Myocyte (in vitro differentiated cells): ENCODE measurements around the gene TEX54. TPM values are rescaled to one million over a fixed set of nuclear protein-coding genes. Genes with fewer than 3 reads are reported as not detected.

Source experiments
- DNase-seq: peaks from one replicate; pipeline ENCODE4 v3.0.0-alpha.2; 2012; ENCODE audit warnings: low read depth
- microRNA-seq: library from miRNA; unstranded; fragments of <30 nt; microRNA quantifications from one replicate; pipeline ENCODE4, GENCODE V29; 2016
- total RNA-seq: library from RNA; depleted of rRNA; stranded (reverse); fragments of >200 nt; gene quantifications from 2 replicates; pipeline ENCODE4 v1.2.3, GENCODE V29; 2014

TEX54 gene
- total RNA-seq, 1 donor from 2014 or later, result not detected

- DNase-seq, result no peak
Observed at GRCh38 chr11:62789576-62789975, 43.1 kb downstream of the TEX54 start.

- no peak for DNase-seq
Observed at GRCh38 chr11:62788991-62789390, 43.6 kb downstream of the TEX54 start.

GRCh38 chr11:62787005-62787759 is 45.5 kb downstream of the TEX54 start, which contains the start of gene TMEM179B:
TSS of gene TMEM179B (plus strand) at chr11:62787402. CDS start at chr11:62787432, 30 bp downstream.
- DNase-seq, result peak; percentile 99

GRCh38 chr11:62786318-62787004 is 46.2 kb downstream of the TEX54 start:
- peak; percentile 90 for DNase-seq

GRCh38 chr11:62782753-62783152 is 49.9 kb downstream of the TEX54 start:
- no peak for DNase-seq

Small RNA genes within 50 kb of the gene (microRNA-seq; reads per million reads assigned to microRNA genes)
- gene MIR6514 (0.97 reads per million), gene MIR6748 (not detected)

Other genes with a start within 250 kb of the TEX54 start
- gene TUT1, start 241.3 kb downstream of the TEX54 start, total RNA-seq, result 7.5 and 8.1 TPM in 2 replicates
- gene MTA2, start 231.0 kb downstream of the TEX54 start, total RNA-seq, result 66.9 and 72.4 TPM in 2 replicates
- 11.3 and 17.6 TPM in 2 replicates for gene EML3, start 220.1 kb downstream of the TEX54 start, total RNA-seq
- 1.5 and 2.8 TPM in 2 replicates for gene ROM1, start 219.6 kb downstream of the TEX54 start, total RNA-seq
- gene B3GAT3, start 210.9 kb downstream of the TEX54 start, total RNA-seq, result 52.6 and 59.8 TPM in 2 replicates
- 168 and 174 TPM in 2 replicates for gene GANAB, start 186.2 kb downstream of the TEX54 start, total RNA-seq
- gene INTS5, start 179.5 kb downstream of the TEX54 start, total RNA-seq, result 20.6 and 22.4 TPM in 2 replicates
- gene C11orf98, start 167.6 kb downstream of the TEX54 start, total RNA-seq, result 32.2 and 40.7 TPM in 2 replicates
- gene CSKMT, start 167.5 kb downstream of the TEX54 start, total RNA-seq, result 3.2 and 12.4 TPM in 2 replicates
- gene UQCC3, start 161.2 kb downstream of the TEX54 start, total RNA-seq, result 5.7 and 6.3 TPM in 2 replicates
- 4.5 and 5.0 TPM in 2 replicates for gene LBHD1, start 160.6 kb downstream of the TEX54 start, total RNA-seq
- gene UBXN1, start 153.8 kb downstream of the TEX54 start, total RNA-seq, result 123 and 133 TPM in 2 replicates
- 195 and 219 TPM in 2 replicates for gene LRRN4CL, start 143.3 kb downstream of the TEX54 start, total RNA-seq
- gene BSCL2, start 125.4 kb downstream of the TEX54 start, total RNA-seq, result 40.8 and 49.8 TPM in 2 replicates
- gene GNG3, start 125.2 kb downstream of the TEX54 start, total RNA-seq, result not detected in 2 replicates
- 8.0 and 8.6 TPM in 2 replicates for gene HNRNPUL2, start 105.4 kb downstream of the TEX54 start, total RNA-seq
- gene TTC9C, start 104.4 kb downstream of the TEX54 start, total RNA-seq, result 19.7 and 30.9 TPM in 2 replicates
- 6.6 TPM in 2 replicates for gene ZBTB3, start 78.7 kb downstream of the TEX54 start, total RNA-seq
- 67.8 and 69.4 TPM in 2 replicates for gene POLR2G, start 71.3 kb downstream of the TEX54 start, total RNA-seq
- gene TAF6L, start 61.4 kb downstream of the TEX54 start, total RNA-seq, result 22.1 and 24.9 TPM in 2 replicates
- gene TMEM179B, start 45.4 kb downstream of the TEX54 start, total RNA-seq, result 30.9 and 52.2 TPM in 2 replicates
- gene TMEM223, start 40.8 kb downstream of the TEX54 start, total RNA-seq, result 23.9 and 33.4 TPM in 2 replicates
- gene NXF1, start 27.4 kb downstream of the TEX54 start, total RNA-seq, result 44.0 and 48.5 TPM in 2 replicates
- 25.1 and 27.4 TPM in 2 replicates for gene STX5, start 790 bp downstream of the TEX54 start, total RNA-seq
- gene WDR74, start 6.7 kb upstream of the TEX54 start, total RNA-seq, result 37.9 and 48.1 TPM in 2 replicates
- gene SLC3A2, start 48.1 kb upstream of the TEX54 start, total RNA-seq, result 141 and 195 TPM in 2 replicates
- not detected in 2 replicates for gene CHRM1, start 88.5 kb upstream of the TEX54 start, total RNA-seq
- not detected in 2 replicates for gene SLC22A6, start 152.1 kb upstream of the TEX54 start, total RNA-seq
- not detected in 2 replicates for gene SLC22A8, start 183.0 kb upstream of the TEX54 start, total RNA-seq